Measurements from ENCODE around the gene ASIC4.

Gene ASIC4

DNA sequence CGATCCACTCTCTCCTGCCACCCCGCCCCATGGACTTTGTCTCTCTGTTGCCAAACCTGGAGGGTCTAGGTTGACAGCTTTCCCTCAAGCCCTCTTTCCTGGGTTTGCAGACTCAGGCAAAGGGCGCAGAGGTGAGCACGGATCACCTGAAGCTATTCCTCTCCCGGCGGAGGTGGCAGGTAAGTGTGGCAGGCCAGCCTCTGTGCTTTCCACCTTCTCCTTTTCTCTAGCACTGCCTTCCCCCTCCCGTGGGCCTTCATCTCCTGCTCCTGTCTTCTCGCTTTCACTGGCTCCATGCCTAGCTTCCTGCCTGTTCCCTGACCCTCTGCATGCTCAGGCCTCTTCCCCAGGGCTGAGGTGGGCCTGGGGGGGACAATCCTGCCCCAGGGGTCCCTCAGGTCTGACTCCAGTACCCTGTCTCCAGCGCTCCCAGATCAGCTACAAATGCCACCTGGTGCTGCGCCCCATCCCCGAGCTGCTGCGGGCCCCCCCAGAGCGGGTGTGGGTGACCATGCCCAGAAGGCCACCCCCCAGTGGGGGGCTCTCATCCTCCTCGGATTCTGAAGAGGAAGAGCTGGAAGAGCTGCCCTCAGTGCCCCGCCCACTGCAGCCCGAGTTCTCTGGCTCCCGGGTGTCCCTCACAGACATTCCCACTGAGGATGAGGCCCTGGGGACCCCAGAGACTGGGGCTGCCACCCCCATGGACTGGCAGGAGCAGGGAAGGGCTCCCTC, 31.4 kb upstream of the ASIC4 start:
- Histone ChIP-seq H3K4me2 (ENCODE audit: low read depth, low read length, poor library complexity, severe bottlenecking) (no peak overlapping the region), H3K4me3 (ENCODE audit: insufficient read depth, low read length, poor library complexity, severe bottlenecking) (no peak overlapping the region), H3F3A (ENCODE audit: insufficient read depth) (no peaks in the 10 kb centered on the region), H3K27ac (ENCODE audit: low read depth, low read length) (no peak overlapping the region), H4K20me1 (ENCODE audit: low read depth, low read length) (no peaks in the 10 kb centered on the region), H3K9ac (ENCODE audit: low read length) (no peak overlapping the region), H3K9me2 (replicated peaks; ENCODE audit: insufficient read depth, low read length) (no peaks in the 10 kb centered on the region), H3K27me3 (ENCODE audit: low read length) (no peaks in the 10 kb centered on the region), H3K36me3 (ENCODE audit: low read length) (no peaks in the 10 kb centered on the region), H3K79me2 (ENCODE audit: insufficient read depth, low read length) (no peaks in the 10 kb centered on the region), H2AFZ (ENCODE audit: low read depth, low read length, severe bottlenecking) (no peak overlapping the region), H3K9me3 (ENCODE audit: insufficient read depth, low read length) (no peaks in the 10 kb centered on the region)
- TF ChIP-seq, protein P1, sequence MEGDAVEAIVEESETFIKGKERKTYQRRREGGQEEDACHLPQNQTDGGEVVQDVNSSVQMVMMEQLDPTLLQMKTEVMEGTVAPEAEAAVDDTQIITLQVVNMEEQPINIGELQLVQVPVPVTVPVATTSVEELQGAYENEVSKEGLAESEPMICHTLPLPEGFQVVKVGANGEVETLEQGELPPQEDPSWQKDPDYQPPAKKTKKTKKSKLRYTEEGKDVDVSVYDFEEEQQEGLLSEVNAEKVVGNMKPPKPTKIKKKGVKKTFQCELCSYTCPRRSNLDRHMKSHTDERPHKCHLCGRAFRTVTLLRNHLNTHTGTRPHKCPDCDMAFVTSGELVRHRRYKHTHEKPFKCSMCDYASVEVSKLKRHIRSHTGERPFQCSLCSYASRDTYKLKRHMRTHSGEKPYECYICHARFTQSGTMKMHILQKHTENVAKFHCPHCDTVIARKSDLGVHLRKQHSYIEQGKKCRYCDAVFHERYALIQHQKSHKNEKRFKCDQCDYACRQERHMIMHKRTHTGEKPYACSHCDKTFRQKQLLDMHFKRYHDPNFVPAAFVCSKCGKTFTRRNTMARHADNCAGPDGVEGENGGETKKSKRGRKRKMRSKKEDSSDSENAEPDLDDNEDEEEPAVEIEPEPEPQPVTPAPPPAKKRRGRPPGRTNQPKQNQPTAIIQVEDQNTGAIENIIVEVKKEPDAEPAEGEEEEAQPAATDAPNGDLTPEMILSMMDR (IDR thresholded peaks at IDR 0.05; ENCODE audit: insufficient read depth, low read length, poor library complexity, severe bottlenecking), result no peak
- no peak for TF ChIP-seq EZH2phosphoT487 (conservative IDR thresholded peaks at IDR 0.05; ENCODE audit: low read length)

DNA sequence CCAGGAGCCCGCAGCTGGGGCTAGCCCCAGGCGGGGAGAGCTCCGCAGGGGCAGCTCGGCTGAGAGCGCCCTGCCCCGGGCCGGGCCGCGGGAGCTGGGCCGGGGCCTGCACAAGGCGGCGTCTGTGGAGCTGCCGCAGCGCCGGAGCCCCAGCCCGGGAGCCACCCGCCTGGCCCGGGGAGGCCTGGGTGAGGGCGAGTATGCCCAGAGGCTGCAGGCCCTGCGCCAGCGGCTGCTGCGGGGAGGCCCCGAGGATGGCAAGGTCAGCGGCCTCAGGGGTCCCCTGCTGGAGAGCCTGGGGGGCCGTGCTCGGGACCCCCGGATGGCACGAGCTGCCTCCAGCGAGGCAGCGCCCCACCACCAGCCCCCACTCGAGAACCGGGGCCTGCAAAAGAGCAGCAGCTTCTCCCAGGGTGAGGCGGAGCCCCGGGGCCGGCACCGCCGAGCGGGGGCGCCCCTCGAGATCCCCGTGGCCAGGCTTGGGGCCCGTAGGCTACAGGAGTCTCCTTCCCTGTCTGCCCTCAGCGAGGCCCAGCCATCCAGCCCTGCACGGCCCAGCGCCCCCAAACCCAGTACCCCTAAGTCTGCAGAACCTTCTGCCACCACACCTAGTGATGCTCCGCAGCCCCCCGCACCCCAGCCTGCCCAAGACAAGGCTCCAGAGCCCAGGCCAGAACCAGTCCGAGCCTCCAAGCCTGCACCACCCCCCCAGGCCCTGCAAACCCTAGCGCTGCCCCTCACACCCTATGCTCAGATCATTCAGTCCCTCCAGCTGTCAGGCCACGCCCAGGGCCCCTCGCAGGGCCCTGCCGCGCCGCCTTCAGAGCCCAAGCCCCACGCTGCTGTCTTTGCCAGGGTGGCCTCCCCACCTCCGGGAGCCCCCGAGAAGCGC, 30.6 kb upstream of the ASIC4 start:
- no peaks in the 10 kb centered on the region for H3K36me3 ChIP-seq (ENCODE audit: low read length)
- TF ChIP-seq, protein P1 (IDR thresholded peaks at IDR 0.05; ENCODE audit: insufficient read depth, low read length, poor library complexity, severe bottlenecking), result no peak
- TF ChIP-seq EZH2phosphoT487 (conservative IDR thresholded peaks at IDR 0.05; ENCODE audit: low read length), result no peak
- H3K4me2 ChIP-seq (ENCODE audit: low read depth, low read length, poor library complexity, severe bottlenecking), result no peak overlapping the region
- H3F3A ChIP-seq (ENCODE audit: insufficient read depth), result no peaks in the 10 kb centered on the region
- H3K27ac ChIP-seq (ENCODE audit: low read depth, low read length), result no peak overlapping the region
- no peaks in the 10 kb centered on the region for H4K20me1 ChIP-seq (ENCODE audit: low read depth, low read length)
- H3K4me3 ChIP-seq (ENCODE audit: insufficient read depth, low read length, poor library complexity, severe bottlenecking), result no peak overlapping the region
- H3K9me2 ChIP-seq (replicated peaks; ENCODE audit: insufficient read depth, low read length), result no peaks in the 10 kb centered on the region
- H3K9me3 ChIP-seq (ENCODE audit: insufficient read depth, low read length), result no peaks in the 10 kb centered on the region
- H3K79me2 ChIP-seq (ENCODE audit: insufficient read depth, low read length), result no peaks in the 10 kb centered on the region
- H3K27me3 ChIP-seq (ENCODE audit: low read length), result no peaks in the 10 kb centered on the region
- no peak overlapping the region for H3K9ac ChIP-seq (ENCODE audit: low read length)
- H2AFZ ChIP-seq (ENCODE audit: low read depth, low read length, severe bottlenecking), result no peak overlapping the region

DNA sequence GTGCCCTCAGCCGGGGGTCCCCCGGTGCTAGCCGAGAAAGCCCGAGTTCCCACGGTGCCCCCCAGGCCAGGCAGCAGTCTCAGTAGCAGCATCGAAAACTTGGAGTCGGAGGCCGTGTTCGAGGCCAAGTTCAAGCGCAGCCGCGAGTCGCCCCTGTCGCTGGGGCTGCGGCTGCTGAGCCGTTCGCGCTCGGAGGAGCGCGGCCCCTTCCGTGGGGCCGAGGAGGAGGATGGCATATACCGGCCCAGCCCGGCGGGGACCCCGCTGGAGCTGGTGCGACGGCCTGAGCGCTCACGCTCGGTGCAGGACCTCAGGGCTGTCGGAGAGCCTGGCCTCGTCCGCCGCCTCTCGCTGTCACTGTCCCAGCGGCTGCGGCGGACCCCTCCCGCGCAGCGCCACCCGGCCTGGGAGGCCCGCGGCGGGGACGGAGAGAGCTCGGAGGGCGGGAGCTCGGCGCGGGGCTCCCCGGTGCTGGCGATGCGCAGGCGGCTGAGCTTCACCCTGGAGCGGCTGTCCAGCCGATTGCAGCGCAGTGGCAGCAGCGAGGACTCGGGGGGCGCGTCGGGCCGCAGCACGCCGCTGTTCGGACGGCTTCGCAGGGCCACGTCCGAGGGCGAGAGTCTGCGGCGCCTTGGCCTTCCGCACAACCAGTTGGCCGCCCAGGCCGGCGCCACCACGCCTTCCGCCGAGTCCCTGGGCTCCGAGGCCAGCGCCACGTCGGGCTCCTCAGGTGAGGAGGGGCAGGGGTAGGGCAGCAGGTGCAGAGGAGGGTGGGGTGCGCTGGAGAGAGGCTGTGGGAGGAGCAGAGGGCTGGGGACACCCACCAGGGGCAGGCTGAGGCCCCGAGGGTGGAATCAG, 29.7 kb upstream of the ASIC4 start:
- Histone ChIP-seq H2AFZ (ENCODE audit: low read depth, low read length, severe bottlenecking) (no peak overlapping the region), H3K27me3 (ENCODE audit: low read length) (no peaks in the 10 kb centered on the region), H3F3A (ENCODE audit: insufficient read depth) (no peaks in the 10 kb centered on the region), H4K20me1 (ENCODE audit: low read depth, low read length) (no peaks in the 10 kb centered on the region), H3K9me2 (replicated peaks; ENCODE audit: insufficient read depth, low read length) (no peaks in the 10 kb centered on the region), H3K9me3 (ENCODE audit: insufficient read depth, low read length) (no peaks in the 10 kb centered on the region), H3K79me2 (ENCODE audit: insufficient read depth, low read length) (no peaks in the 10 kb centered on the region), H3K9ac (ENCODE audit: low read length) (no peak overlapping the region), H3K27ac (ENCODE audit: low read depth, low read length) (no peak overlapping the region), H3K4me3 (ENCODE audit: insufficient read depth, low read length, poor library complexity, severe bottlenecking) (no peak overlapping the region), H3K4me2 (ENCODE audit: low read depth, low read length, poor library complexity, severe bottlenecking) (no peak overlapping the region), H3K36me3 (ENCODE audit: low read length) (no peaks in the 10 kb centered on the region)
- TF ChIP-seq, protein P1 (IDR thresholded peaks at IDR 0.05; ENCODE audit: insufficient read depth, low read length, poor library complexity, severe bottlenecking), result no peak
- no peak for TF ChIP-seq EZH2phosphoT487 (conservative IDR thresholded peaks at IDR 0.05; ENCODE audit: low read length)
